ENCODE measurements around the gene PLEKHA5. TPM values are rescaled to one million over a fixed set of nuclear protein-coding genes. Genes with fewer than 3 reads are reported as not detected.
A peak's percentile ranks its signal among the peaks of the same experiment; 100 is the strongest.

The PLEKHA5 gene
- total RNA-seq, 1 donor from 2014 or later: 23.4 TPM

GRCh38 chr12:19248929-19249602 is 119.5 kb downstream of the PLEKHA5 start:
- no peak overlapping the region for H3K4me3 ChIP-seq (ENCODE audit: low read depth, low read length)
- TF ChIP-seq CTCF (conservative IDR thresholded peaks at IDR 0.05; ENCODE audit: low read depth, low read length): no peak
- peak; percentile 46 for DNase-seq (ENCODE audit: low read depth)

GRCh38 chr12:19251481-19252132 is 122.1 kb downstream of the PLEKHA5 start:
- no peak for DNase-seq (ENCODE audit: low read depth)
- TF ChIP-seq CTCF (conservative IDR thresholded peaks at IDR 0.05; ENCODE audit: low read depth, low read length): no peak
- no peak overlapping the region for H3K4me3 ChIP-seq (ENCODE audit: low read depth, low read length)

- no peak overlapping the region for H3K4me3 ChIP-seq (ENCODE audit: low read depth, low read length)
- TF ChIP-seq CTCF (conservative IDR thresholded peaks at IDR 0.05; ENCODE audit: low read depth, low read length): no peak
- DNase-seq (ENCODE audit: low read depth): no peak
Observed at GRCh38 chr12:19260135-19260534, 130.6 kb downstream of the PLEKHA5 start.

GRCh38 chr12:19261773-19262172 is 132.2 kb downstream of the PLEKHA5 start:
- no peak for TF ChIP-seq CTCF (conservative IDR thresholded peaks at IDR 0.05; ENCODE audit: low read depth, low read length)
- peak; percentile 39 for DNase-seq (ENCODE audit: low read depth)
- no peak overlapping the region for H3K4me3 ChIP-seq (ENCODE audit: low read depth, low read length)

- no peak for DNase-seq (ENCODE audit: low read depth)
- no peak for TF ChIP-seq CTCF (conservative IDR thresholded peaks at IDR 0.05; ENCODE audit: low read depth, low read length)
- no peak overlapping the region for H3K4me3 ChIP-seq (ENCODE audit: low read depth, low read length)
Observed at GRCh38 chr12:19263672-19264071, 134.1 kb downstream of the PLEKHA5 start.

- DNase-seq (ENCODE audit: low read depth): peak; percentile 83
- TF ChIP-seq CTCF (conservative IDR thresholded peaks at IDR 0.05; ENCODE audit: low read depth, low read length): no peak
- H3K4me3 ChIP-seq (ENCODE audit: low read depth, low read length): no peak overlapping the region
Observed at GRCh38 chr12:19273482-19274330, 144.2 kb downstream of the PLEKHA5 start.

Data from epithelial cell of proximal tubule (primary cell).